ENCODE data around the gene MAP2K3. TPM values are rescaled to one million over a fixed set of nuclear protein-coding genes. Genes with fewer than 3 reads are reported as not detected.
"Not testable (repeated sequence)": the region's sequence is repeated elsewhere in the genome, so short reads cannot be mapped to it uniquely, and the experiment has no call there.

The MAP2K3 gene
- total and polyA plus RNA-seq, 2 experiments from 2014 or later = 42.6 to 119 TPM

- H3F3A ChIP-seq (ENCODE audit: insufficient read depth); H3K27me3 ChIP-seq (replicated peaks; ENCODE audit: insufficient read depth); H4K20me1 ChIP-seq (ENCODE audit: insufficient read depth); H3K36me3 ChIP-seq (ENCODE audit: low read depth); H3K4me1 ChIP-seq (ENCODE audit: insufficient read depth); H3K9me2 ChIP-seq (ENCODE audit: insufficient read depth); H3K27ac ChIP-seq; H3K9me3 ChIP-seq (ENCODE audit: low read depth); DNase-seq; H3K9ac ChIP-seq; H3K79me2 ChIP-seq (ENCODE audit: insufficient read depth): not testable (repeated sequence)
- 37 to 38% methylated on average over 34 to 35 of the region's 37 CpGs for WGBS, 2 experiments (ENCODE audit: low coverage in 1 of 2, low lambda C conversion rate in 2 of 2, missing lambda C conversion rate in 2 of 2)
- H3K4me3 ChIP-seq = peak overlapping the region; percentile 84
- peak overlapping the region; percentile 93 for H2AFZ ChIP-seq
- peak overlapping the region; percentile 81 for H3K4me2 ChIP-seq (ENCODE audit: unreplicated experiment)
- in situ Hi-C loops (cut with MboI) = loop anchor here (25.0 kb wide), 1 partner anchor 439 kb away; no protein-coding TSS in a partner anchor
Observed at GRCh38 chr17:21323257-21324111, 39.0 kb downstream of the MAP2K3 start.

GRCh38 chr17:21324741-21325140 lies 40.2 kb downstream of the MAP2K3 start:
- not testable (repeated sequence) for H3K27ac ChIP-seq; H3K4me1 ChIP-seq (ENCODE audit: insufficient read depth); H3K27me3 ChIP-seq (replicated peaks; ENCODE audit: insufficient read depth); H3K9me2 ChIP-seq (ENCODE audit: insufficient read depth); H3K79me2 ChIP-seq (ENCODE audit: insufficient read depth); H3K36me3 ChIP-seq (ENCODE audit: low read depth); H3K4me3 ChIP-seq; H3K9ac ChIP-seq; H3K9me3 ChIP-seq (ENCODE audit: low read depth); H3F3A ChIP-seq (ENCODE audit: insufficient read depth); H2AFZ ChIP-seq; H3K4me2 ChIP-seq (ENCODE audit: unreplicated experiment); DNase-seq; H4K20me1 ChIP-seq (ENCODE audit: insufficient read depth)
- in situ Hi-C loops (cut with MboI) = loop anchor here (25.0 kb wide), 1 partner anchor 438 kb away; no protein-coding TSS in a partner anchor
- 73 to 75% methylated on average over 5 of the region's 5 CpGs for WGBS, 2 experiments (ENCODE audit: low coverage in 1 of 2, low lambda C conversion rate in 2 of 2, missing lambda C conversion rate in 2 of 2)

- H3K27ac ChIP-seq; H4K20me1 ChIP-seq (ENCODE audit: insufficient read depth); H3K9me3 ChIP-seq (ENCODE audit: low read depth); H3K36me3 ChIP-seq (ENCODE audit: low read depth); H3F3A ChIP-seq (ENCODE audit: insufficient read depth); H3K79me2 ChIP-seq (ENCODE audit: insufficient read depth); in situ Hi-C loops (cut with MboI); H3K9ac ChIP-seq; H2AFZ ChIP-seq; H3K27me3 ChIP-seq (replicated peaks; ENCODE audit: insufficient read depth); H3K4me1 ChIP-seq (ENCODE audit: insufficient read depth); H3K9me2 ChIP-seq (ENCODE audit: insufficient read depth); H3K4me2 ChIP-seq (ENCODE audit: unreplicated experiment); H3K4me3 ChIP-seq; DNase-seq: not testable (repeated sequence)
- WGBS, 2 experiments (ENCODE audit: low coverage in 1 of 2, low lambda C conversion rate in 2 of 2, missing lambda C conversion rate in 2 of 2) = 40 to 59% methylated on average over 1 of the region's 1 CpG
Observed at GRCh38 chr17:21327921-21328320, 43.4 kb downstream of the MAP2K3 start.

- H3K9me2 ChIP-seq (ENCODE audit: insufficient read depth); H3K4me2 ChIP-seq (ENCODE audit: unreplicated experiment); H3K79me2 ChIP-seq (ENCODE audit: insufficient read depth); H3K9me3 ChIP-seq (ENCODE audit: low read depth); H3K9ac ChIP-seq; H2AFZ ChIP-seq; H3K36me3 ChIP-seq (ENCODE audit: low read depth); in situ Hi-C loops (cut with MboI); H3K27me3 ChIP-seq (replicated peaks; ENCODE audit: insufficient read depth); H4K20me1 ChIP-seq (ENCODE audit: insufficient read depth); H3K4me1 ChIP-seq (ENCODE audit: insufficient read depth); H3K4me3 ChIP-seq; DNase-seq; H3F3A ChIP-seq (ENCODE audit: insufficient read depth); H3K27ac ChIP-seq: not testable (repeated sequence)
- WGBS, 2 experiments (ENCODE audit: low coverage in 1 of 2, low lambda C conversion rate in 2 of 2, missing lambda C conversion rate in 2 of 2) = 43 to 50% methylated on average over 2 of the region's 2 CpGs
Observed at GRCh38 chr17:21328778-21329177, 44.3 kb downstream of the MAP2K3 start.

- in situ Hi-C loops (cut with MboI) = no loop called here
- WGBS, 2 experiments (ENCODE audit: low coverage in 1 of 2, low lambda C conversion rate in 2 of 2, missing lambda C conversion rate in 2 of 2) = 51 to 56% methylated on average over 9 of the region's 9 CpGs
- no peak overlapping the region for H3K4me2 ChIP-seq (ENCODE audit: unreplicated experiment)
Observed at GRCh38 chr17:21330436-21331160, 46.1 kb downstream of the MAP2K3 start.

GRCh38 chr17:21336541-21337294 lies 52.2 kb downstream of the MAP2K3 start:
- 54 to 56% methylated on average over 4 of the region's 4 CpGs for WGBS, 2 experiments (ENCODE audit: low coverage in 1 of 2, low lambda C conversion rate in 2 of 2, missing lambda C conversion rate in 2 of 2)

More at GRCh38 chr17:21330436-21331160, 46.1 kb downstream of the MAP2K3 start:
- H3K4me3 ChIP-seq = no peak overlapping the region
- H3K9me3 ChIP-seq (ENCODE audit: low read depth) = no peaks in the 10 kb centered on the region
- no peaks in the 10 kb centered on the region for H3F3A ChIP-seq (ENCODE audit: insufficient read depth)
- no peaks in the 10 kb centered on the region for H3K79me2 ChIP-seq (ENCODE audit: insufficient read depth)
- H3K9me2 ChIP-seq (ENCODE audit: insufficient read depth) = no peaks in the 10 kb centered on the region
- TF ChIP-seq EZH2phosphoT487 (IDR thresholded peaks at IDR 0.05; ENCODE audit: insufficient read depth, low read depth) (no peak), EZH2 (IDR thresholded peaks at IDR 0.05; ENCODE audit: insufficient read depth, poor library complexity, severe bottlenecking) (no peak)
- no peaks in the 10 kb centered on the region for H3K4me1 ChIP-seq (ENCODE audit: insufficient read depth)
- DNase-seq = no peak
- no peaks in the 10 kb centered on the region for H4K20me1 ChIP-seq (ENCODE audit: insufficient read depth)
- no peak overlapping the region for H2AFZ ChIP-seq
- no peaks in the 10 kb centered on the region for H3K36me3 ChIP-seq (ENCODE audit: low read depth)
- H3K27me3 ChIP-seq (replicated peaks; ENCODE audit: insufficient read depth) = no peaks in the 10 kb centered on the region
- no peak overlapping the region for H3K27ac ChIP-seq
- no peak overlapping the region for H3K9ac ChIP-seq

More at GRCh38 chr17:21336541-21337294, 52.2 kb downstream of the MAP2K3 start:
- H3F3A ChIP-seq (ENCODE audit: insufficient read depth); H3K4me2 ChIP-seq (ENCODE audit: unreplicated experiment); H3K4me3 ChIP-seq; H3K9ac ChIP-seq; H3K9me2 ChIP-seq (ENCODE audit: insufficient read depth); H3K27ac ChIP-seq; H3K79me2 ChIP-seq (ENCODE audit: insufficient read depth); in situ Hi-C loops (cut with MboI); H3K4me1 ChIP-seq (ENCODE audit: insufficient read depth); DNase-seq; H3K9me3 ChIP-seq (ENCODE audit: low read depth); H3K36me3 ChIP-seq (ENCODE audit: low read depth); H4K20me1 ChIP-seq (ENCODE audit: insufficient read depth); H2AFZ ChIP-seq; H3K27me3 ChIP-seq (replicated peaks; ENCODE audit: insufficient read depth): not testable (repeated sequence)

Measured in GM23248 (cell line).